SK-N-SH (cell line): ENCODE measurements around the gene FUT4. TPM values are rescaled to one million over a fixed set of nuclear protein-coding genes. Genes with fewer than 3 reads are reported as not detected.

Source experiments
- CTCF ChIA-PET: fragments of 300-600, 350-600 bp; formaldehyde crosslinking; extraction: SDS; loops from one replicate; lab custom pipeline; 2021; lab: Yijun Ruan, JAX
- POLR2A ChIA-PET: fragments of 350-600 bp; sonication (Branson Sonifier 250); formaldehyde crosslinking; extraction: SDS; loops from one replicate; lab custom pipeline; 2020; ENCODE audit warnings: antibody characterized with exemption, inconsistent platforms; lab: Yijun Ruan, JAX
- DNase-seq: peaks from one replicate; pipeline ENCODE4 v3.0.0; 2012
- H2AFZ ChIP-seq: fragments of 200-600 bp; sonication (generic); 2 replicates; pipeline ENCODE4 v1.8.1; 2016; ENCODE audit warnings: antibody characterized with exemption, mild to moderate bottlenecking, low read depth
- H3F3A ChIP-seq: fragments of 200-600 bp; sonication (generic); replicated peaks from 2 replicates; pipeline ENCODE3; 2016; ENCODE audit warnings: antibody characterized with exemption, mild to moderate bottlenecking; ENCODE audit not compliant: insufficient read depth
- H3K27ac ChIP-seq, 2 experiments: fragments of 200-500 bp in 1 of 2; fragments of 200-600 bp in 1 of 2; sonication (Bioruptor generic) in 1 of 2; sonication (generic), shearing (Covaris generic) in 1 of 2; 2 replicates each; pipeline versions ENCODE4 v1.5.1 to v1.6.1; 2014 to 2016; ENCODE audit warnings: low read depth in 2 of 2, inconsistent platforms in 1 of 2, low read length in 1 of 2, mild to moderate bottlenecking in 1 of 2, mixed read lengths in 1 of 2
- H3K27me3 ChIP-seq: fragments of 200-600 bp; sonication (generic), shearing (Covaris generic); 2 replicates; pipeline ENCODE4 v1.6.1; 2016; ENCODE audit warnings: mixed run types; ENCODE audit not compliant: insufficient read depth
- H3K36me3 ChIP-seq, 2 experiments: fragments of 200-500 bp in 1 of 2; fragments of 200-600 bp in 1 of 2; sonication (Bioruptor generic) in 1 of 2; sonication (generic) in 1 of 2; replicated peaks in 1 of 2; 2 replicates each; pipeline versions ENCODE3 to v1.5.1; 2014 to 2016; ENCODE audit warnings: low read length in 1 of 2, mild to moderate bottlenecking in 1 of 2; ENCODE audit not compliant: insufficient read depth in 2 of 2, control insufficient read depth in 1 of 2
- H3K4me1 ChIP-seq, 2 experiments: fragments of 200-500 bp in 1 of 2; fragments of 200-600 bp in 1 of 2; sonication (Bioruptor generic) in 1 of 2; sonication (generic), shearing (Covaris generic) in 1 of 2; 2 replicates each; pipeline versions ENCODE4 v1.5.1 to v1.6.1; 2014 to 2016; ENCODE audit warnings: low read depth in 1 of 2, low read length in 1 of 2, mixed run types in 1 of 2; ENCODE audit not compliant: insufficient read depth in 2 of 2, control insufficient read depth in 1 of 2
- H3K4me2 ChIP-seq: fragments of 200-600 bp; sonication (generic), shearing (Covaris generic); 2 replicates; pipeline ENCODE4 v1.6.1; 2017; ENCODE audit warnings: mixed run types
- H3K4me3 ChIP-seq, 2 experiments: fragments of 200-500 bp in 1 of 2; fragments of 200-600 bp in 1 of 2; sonication (Bioruptor generic) in 1 of 2; sonication (generic), shearing (Covaris generic) in 1 of 2; 2 replicates each; pipeline versions ENCODE4 v1.5.1 to v1.8.1; 2014 to 2016; ENCODE audit warnings: low read depth in 2 of 2, inconsistent platforms in 1 of 2, low read length in 1 of 2, mild to moderate bottlenecking in 1 of 2, mixed read lengths in 1 of 2, moderate library complexity in 1 of 2
- H3K79me2 ChIP-seq: fragments of 200-600 bp; sonication (generic); 2 replicates; pipeline ENCODE4 v1.8.1; 2017; ENCODE audit warnings: mild to moderate bottlenecking; ENCODE audit not compliant: insufficient read depth
- H3K9ac ChIP-seq: fragments of 200-600 bp; sonication (generic); 2 replicates; pipeline ENCODE4 v1.6.1; 2017; ENCODE audit warnings: mixed run types
- H3K9me2 ChIP-seq: fragments of 200-600 bp; sonication (generic); 2 replicates; pipeline ENCODE4 v1.6.1; 2017; ENCODE audit warnings: mixed run types
- H3K9me3 ChIP-seq: fragments of 200-600 bp; sonication (generic); 2 replicates; pipeline ENCODE4 v1.6.1; 2017; ENCODE audit warnings: mixed run types, mild to moderate bottlenecking, moderate library complexity
- H4K20me1 ChIP-seq: fragments of 200-600 bp; sonication (generic); 2 replicates; pipeline ENCODE4 v1.6.1; 2017; ENCODE audit warnings: mild to moderate bottlenecking, mixed run types; ENCODE audit not compliant: insufficient read depth
- FOXJ3 ChIP-seq: sonication (generic); formaldehyde crosslinking; IDR thresholded peaks from 2 replicates; pipeline ENCODE4 v1.5.1; 2020; ENCODE audit warnings: mild to moderate bottlenecking, missing genetic modification reagents
- FOXM1 ChIP-seq: IDR thresholded peaks from 2 replicates; pipeline ENCODE4 v1.4.0; 2012; ENCODE audit warnings: low read depth, mild to moderate bottlenecking
- MEF2A ChIP-seq: IDR thresholded peaks from 2 replicates; pipeline ENCODE4 v1.4.0; 2012; ENCODE audit warnings: low read depth, borderline replicate concordance
- MXI1 ChIP-seq: IDR thresholded peaks from 2 replicates; pipeline ENCODE4 v1.6.1; 2012; ENCODE audit warnings: mild to moderate bottlenecking, low read depth, low read length, improper control_type of control experiment
- NRF1 ChIP-seq: IDR thresholded peaks from 2 replicates; pipeline ENCODE4 v1.6.1; 2012; ENCODE audit warnings: low read depth, mild to moderate bottlenecking, low read length
- RAD21 ChIP-seq: IDR thresholded peaks from 2 replicates; pipeline ENCODE4 v1.6.1; 2012; ENCODE audit warnings: mild to moderate bottlenecking, low read length
- SIN3A ChIP-seq: IDR thresholded peaks from 2 replicates; pipeline ENCODE4 v1.6.1; 2012; ENCODE audit warnings: low read depth, mild to moderate bottlenecking, low read length, moderate library complexity, borderline replicate concordance
- TEAD4 ChIP-seq: IDR thresholded peaks from 2 replicates; pipeline ENCODE4 v1.4.0; 2012; ENCODE audit warnings: mild to moderate bottlenecking, borderline replicate concordance; ENCODE audit not compliant: insufficient read depth
- WGBS: methylation state at CpG from one replicate; pipeline ENCODE4 v1.1.6; 2017; ENCODE audit warnings: low lambda C conversion rate; 5-methylcytosine and 5-hydroxymethylcytosine counted together
- polyA plus RNA-seq, 3 experiments: library from polyadenylated mRNA; depleted of rRNA; stranded (reverse); fragments of >200 nt; gene quantifications; 2 replicates each; pipeline ENCODE4 v1.2.3, GENCODE V29; 2012
- TF ChIP-seq, protein P1 (sequence below): IDR thresholded peaks from 2 replicates; pipeline ENCODE4 v1.4.0; 2012; ENCODE audit warnings: low read depth, borderline replicate concordance
- TF ChIP-seq, protein P2 (sequence below): IDR thresholded peaks from 2 replicates; pipeline ENCODE4; 2012
- TF ChIP-seq, protein P3 (sequence below): IDR thresholded peaks from 2 replicates; pipeline ENCODE4 v1.6.1; 2012; ENCODE audit warnings: mild to moderate bottlenecking, low read depth, low read length, moderate library complexity
- TF ChIP-seq, protein P4 (sequence below): IDR thresholded peaks from 2 replicates; pipeline ENCODE4 v1.4.0; 2012; ENCODE audit warnings: low read depth, borderline replicate concordance
- TF ChIP-seq, protein P5 (sequence below): fragments of 150-350 bp; IDR thresholded peaks from 2 replicates; pipeline ENCODE4 v1.6.1; 2016; ENCODE audit warnings: mild to moderate bottlenecking, low read depth, low read length

The FUT4 gene
- polyA plus RNA-seq, 1 of the 3 experiments (the other 2 are of a cell fraction), result 1.9 TPM

DNA sequence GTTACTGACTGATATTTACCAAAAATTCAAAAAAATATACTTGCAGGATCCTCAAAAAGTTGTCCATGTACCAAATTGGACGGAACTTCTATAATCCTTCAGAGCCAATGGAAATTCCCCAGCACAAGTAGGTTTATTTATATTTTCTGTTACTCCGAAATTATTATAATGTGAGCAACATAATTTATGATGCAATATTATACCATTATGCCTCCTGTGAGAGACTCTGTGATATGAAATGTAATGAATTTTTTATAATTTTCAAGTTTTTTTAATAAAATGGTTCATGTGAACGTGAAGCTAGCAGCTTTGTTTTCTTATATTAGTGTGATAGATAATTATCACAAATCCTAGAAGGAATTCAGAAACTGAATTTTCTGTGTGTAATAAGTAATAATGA lies 41.7 kb downstream of the FUT4 start:
- no peaks in the 10 kb centered on the region; a peak in 1 of 4 replicates for H3K4me1 ChIP-seq
- CTCF ChIA-PET, result interaction anchor here (0.7 kb wide), 1 partner anchor 480 kb away, joined by 3 read pairs; no protein-coding TSS in a partner anchor

More for the DNA sequence above, 41.7 kb downstream of the FUT4 start:
- Histone ChIP-seq H2AFZ (no peak overlapping the region), H3F3A (no peaks in the 10 kb centered on the region), H3K9me3 (no peaks in the 10 kb centered on the region), H3K79me2 (no peaks in the 10 kb centered on the region), H3K9ac (no peak overlapping the region), H3K27me3 (no peaks in the 10 kb centered on the region), H3K4me3 (no peak overlapping the region), H3K9me2 (no peaks in the 10 kb centered on the region), H4K20me1 (no peaks in the 10 kb centered on the region), H3K36me3 (no peaks in the 10 kb centered on the region), H3K27ac (no peak overlapping the region), H3K4me2 (no peak overlapping the region)
- DNase-seq, result no peak
- WGBS, result 91% methylated on average over 3 of the region's 3 CpGs
- POLR2A ChIA-PET, result no interaction called here
- TF ChIP-seq, protein P1, sequence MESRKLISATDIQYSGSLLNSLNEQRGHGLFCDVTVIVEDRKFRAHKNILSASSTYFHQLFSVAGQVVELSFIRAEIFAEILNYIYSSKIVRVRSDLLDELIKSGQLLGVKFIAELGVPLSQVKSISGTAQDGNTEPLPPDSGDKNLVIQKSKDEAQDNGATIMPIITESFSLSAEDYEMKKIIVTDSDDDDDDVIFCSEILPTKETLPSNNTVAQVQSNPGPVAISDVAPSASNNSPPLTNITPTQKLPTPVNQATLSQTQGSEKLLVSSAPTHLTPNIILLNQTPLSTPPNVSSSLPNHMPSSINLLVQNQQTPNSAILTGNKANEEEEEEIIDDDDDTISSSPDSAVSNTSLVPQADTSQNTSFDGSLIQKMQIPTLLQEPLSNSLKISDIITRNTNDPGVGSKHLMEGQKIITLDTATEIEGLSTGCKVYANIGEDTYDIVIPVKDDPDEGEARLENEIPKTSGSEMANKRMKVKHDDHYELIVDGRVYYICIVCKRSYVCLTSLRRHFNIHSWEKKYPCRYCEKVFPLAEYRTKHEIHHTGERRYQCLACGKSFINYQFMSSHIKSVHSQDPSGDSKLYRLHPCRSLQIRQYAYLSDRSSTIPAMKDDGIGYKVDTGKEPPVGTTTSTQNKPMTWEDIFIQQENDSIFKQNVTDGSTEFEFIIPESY, result no peak
- TF ChIP-seq SIN3A (no peak), NRF1 (no peak), MEF2A (no peak), FOXJ3 (CRISPR knock-in tag) (no peak), RAD21 (no peak), TEAD4 (no peak), MXI1 (no peak), FOXM1 (no peak)
- TF ChIP-seq, protein P2, sequence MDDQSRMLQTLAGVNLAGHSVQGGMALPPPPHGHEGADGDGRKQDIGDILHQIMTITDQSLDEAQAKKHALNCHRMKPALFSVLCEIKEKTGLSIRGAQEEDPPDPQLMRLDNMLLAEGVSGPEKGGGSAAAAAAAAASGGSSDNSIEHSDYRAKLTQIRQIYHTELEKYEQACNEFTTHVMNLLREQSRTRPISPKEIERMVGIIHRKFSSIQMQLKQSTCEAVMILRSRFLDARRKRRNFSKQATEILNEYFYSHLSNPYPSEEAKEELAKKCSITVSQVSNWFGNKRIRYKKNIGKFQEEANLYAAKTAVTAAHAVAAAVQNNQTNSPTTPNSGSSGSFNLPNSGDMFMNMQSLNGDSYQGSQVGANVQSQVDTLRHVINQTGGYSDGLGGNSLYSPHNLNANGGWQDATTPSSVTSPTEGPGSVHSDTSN, result no peak
- TF ChIP-seq, protein P3, sequence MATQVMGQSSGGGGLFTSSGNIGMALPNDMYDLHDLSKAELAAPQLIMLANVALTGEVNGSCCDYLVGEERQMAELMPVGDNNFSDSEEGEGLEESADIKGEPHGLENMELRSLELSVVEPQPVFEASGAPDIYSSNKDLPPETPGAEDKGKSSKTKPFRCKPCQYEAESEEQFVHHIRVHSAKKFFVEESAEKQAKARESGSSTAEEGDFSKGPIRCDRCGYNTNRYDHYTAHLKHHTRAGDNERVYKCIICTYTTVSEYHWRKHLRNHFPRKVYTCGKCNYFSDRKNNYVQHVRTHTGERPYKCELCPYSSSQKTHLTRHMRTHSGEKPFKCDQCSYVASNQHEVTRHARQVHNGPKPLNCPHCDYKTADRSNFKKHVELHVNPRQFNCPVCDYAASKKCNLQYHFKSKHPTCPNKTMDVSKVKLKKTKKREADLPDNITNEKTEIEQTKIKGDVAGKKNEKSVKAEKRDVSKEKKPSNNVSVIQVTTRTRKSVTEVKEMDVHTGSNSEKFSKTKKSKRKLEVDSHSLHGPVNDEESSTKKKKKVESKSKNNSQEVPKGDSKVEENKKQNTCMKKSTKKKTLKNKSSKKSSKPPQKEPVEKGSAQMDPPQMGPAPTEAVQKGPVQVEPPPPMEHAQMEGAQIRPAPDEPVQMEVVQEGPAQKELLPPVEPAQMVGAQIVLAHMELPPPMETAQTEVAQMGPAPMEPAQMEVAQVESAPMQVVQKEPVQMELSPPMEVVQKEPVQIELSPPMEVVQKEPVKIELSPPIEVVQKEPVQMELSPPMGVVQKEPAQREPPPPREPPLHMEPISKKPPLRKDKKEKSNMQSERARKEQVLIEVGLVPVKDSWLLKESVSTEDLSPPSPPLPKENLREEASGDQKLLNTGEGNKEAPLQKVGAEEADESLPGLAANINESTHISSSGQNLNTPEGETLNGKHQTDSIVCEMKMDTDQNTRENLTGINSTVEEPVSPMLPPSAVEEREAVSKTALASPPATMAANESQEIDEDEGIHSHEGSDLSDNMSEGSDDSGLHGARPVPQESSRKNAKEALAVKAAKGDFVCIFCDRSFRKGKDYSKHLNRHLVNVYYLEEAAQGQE, result no peak
- TF ChIP-seq, protein P4, sequence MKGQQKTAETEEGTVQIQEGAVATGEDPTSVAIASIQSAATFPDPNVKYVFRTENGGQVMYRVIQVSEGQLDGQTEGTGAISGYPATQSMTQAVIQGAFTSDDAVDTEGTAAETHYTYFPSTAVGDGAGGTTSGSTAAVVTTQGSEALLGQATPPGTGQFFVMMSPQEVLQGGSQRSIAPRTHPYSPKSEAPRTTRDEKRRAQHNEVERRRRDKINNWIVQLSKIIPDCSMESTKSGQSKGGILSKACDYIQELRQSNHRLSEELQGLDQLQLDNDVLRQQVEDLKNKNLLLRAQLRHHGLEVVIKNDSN, result no peak
- TF ChIP-seq, protein P5, sequence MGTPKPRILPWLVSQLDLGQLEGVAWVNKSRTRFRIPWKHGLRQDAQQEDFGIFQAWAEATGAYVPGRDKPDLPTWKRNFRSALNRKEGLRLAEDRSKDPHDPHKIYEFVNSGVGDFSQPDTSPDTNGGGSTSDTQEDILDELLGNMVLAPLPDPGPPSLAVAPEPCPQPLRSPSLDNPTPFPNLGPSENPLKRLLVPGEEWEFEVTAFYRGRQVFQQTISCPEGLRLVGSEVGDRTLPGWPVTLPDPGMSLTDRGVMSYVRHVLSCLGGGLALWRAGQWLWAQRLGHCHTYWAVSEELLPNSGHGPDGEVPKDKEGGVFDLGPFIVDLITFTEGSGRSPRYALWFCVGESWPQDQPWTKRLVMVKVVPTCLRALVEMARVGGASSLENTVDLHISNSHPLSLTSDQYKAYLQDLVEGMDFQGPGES, result no peak
